ENCODE measurements around the gene SPESP1.
"Not testable (repeated sequence)": the region's sequence is repeated elsewhere in the genome, so short reads cannot be mapped to it uniquely, and the experiment has no call there.

Gene SPESP1

DNA sequence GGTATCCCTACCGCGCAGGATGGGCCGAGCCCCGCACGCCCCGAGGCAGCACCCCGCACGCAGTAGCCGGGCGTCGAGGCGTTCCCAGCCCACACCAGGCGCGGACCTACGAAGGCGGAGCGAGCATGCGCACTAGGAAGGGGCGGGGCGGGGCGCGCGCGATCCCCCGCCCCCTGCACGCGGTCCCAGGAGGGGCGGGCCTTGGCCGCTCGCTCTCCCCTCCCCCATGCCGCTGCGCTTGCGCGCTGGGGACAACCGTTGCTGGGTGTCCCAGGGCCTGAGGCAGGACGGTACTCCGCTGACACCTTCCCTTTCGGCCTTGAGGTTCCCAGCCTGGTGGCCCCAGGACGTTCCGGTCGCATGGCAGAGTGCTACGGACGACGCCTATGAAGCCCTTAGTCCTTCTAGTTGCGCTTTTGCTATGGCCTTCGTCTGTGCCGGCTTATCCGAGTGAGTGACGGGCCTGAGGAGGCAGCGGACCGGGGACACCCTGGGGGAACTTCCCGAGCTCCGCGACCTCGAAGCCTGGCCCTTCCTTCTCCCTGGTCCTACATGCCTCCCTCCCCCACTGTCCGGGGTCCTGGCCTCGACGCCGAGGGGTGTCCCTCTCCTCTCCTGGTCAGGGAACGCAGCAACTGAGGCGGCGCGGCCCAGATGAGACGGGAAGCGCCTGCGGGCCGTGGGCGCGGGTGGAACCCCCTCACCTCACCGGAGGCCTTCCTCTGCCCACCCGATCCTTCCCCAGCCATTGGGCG lies at the start of gene SPESP1:
Gene SPESP1 (plus strand): TSS at position 258 of the 755 bp plus-strand sequence. CDS start 129 bp downstream, at position 387.
- DNase-seq = no peak

DNA sequence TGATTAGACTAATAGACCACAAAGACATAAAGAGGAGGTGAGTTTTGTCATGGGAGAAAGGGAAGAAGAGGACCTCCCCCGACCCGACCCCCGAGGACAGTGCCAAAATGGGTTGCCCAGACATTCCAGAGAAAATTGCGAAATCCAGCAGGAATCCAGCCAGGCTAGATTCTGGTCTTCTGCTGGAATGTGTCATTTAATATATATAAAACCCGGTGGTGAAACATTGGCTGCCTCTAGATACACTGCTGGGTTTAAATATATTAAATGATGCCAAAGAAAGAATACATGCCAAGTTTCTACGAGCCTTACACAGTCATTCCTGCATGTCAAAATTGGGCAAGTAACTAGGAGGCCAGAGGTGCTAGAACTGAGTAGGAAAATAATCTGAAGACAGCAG lies 45.3 kb upstream of the SPESP1 start:
- no peak for DNase-seq

DNA sequence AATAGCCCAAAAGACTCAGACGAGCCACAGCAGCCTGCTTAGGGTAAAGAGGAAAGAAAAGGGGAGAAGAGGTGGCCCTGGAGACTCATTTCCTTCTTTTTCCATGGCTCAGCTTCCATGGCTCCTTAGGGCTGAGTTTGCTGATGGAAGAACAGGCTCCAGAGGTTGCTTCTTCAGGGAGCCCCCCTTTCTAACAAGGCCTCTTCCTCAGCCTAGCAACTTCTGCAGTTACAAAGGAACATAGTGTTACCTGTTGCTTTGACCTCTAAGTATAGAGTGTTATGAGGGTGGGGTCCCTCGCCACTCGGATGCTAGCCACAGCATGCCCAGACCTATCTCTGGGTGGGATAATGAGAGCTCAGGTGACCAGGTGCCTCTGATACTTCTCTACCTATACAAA lies 43.2 kb upstream of the SPESP1 start:
- no peak for DNase-seq

DNA sequence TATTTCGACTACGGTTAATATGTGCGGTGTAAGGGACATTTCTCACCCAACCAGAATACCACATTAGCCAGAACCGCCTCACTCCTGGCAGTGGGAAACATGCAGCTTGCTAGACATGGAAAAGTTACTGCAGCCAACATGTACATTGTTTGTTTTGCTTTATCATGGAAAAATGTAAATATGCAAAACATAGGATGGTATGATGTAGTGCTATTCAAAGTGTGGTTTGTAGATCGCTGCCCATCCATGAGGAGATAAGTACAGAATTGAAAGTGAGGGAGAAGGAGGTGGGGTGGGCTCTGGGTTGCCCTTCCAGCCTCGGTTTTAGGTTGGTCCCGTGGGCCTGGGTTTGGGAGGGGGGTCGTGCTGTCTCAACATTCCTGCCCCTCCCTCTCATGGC lies 42.5 kb upstream of the SPESP1 start:
- DNase-seq = no peak

DNA sequence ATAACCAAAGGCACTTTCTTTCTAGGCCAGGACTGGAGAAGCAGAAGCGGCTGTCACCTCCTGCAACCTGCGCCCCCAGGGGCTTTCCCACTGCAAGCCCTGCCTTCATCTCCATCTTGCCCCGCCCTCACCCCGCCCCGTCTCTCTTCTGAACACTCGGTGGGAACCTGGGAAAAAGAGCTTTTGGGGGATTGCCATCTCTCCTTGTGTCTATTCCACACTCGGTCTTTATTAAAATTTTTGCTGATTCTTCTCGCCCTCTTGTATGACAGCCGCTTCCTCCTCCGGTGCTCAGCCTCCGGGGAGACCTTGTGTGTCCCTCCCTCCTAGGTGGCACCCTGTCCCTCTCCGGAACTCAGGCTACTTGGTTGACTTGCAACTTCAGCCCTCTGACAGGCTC lies 41.9 kb upstream of the SPESP1 start:
- DNase-seq = no peak

DNA sequence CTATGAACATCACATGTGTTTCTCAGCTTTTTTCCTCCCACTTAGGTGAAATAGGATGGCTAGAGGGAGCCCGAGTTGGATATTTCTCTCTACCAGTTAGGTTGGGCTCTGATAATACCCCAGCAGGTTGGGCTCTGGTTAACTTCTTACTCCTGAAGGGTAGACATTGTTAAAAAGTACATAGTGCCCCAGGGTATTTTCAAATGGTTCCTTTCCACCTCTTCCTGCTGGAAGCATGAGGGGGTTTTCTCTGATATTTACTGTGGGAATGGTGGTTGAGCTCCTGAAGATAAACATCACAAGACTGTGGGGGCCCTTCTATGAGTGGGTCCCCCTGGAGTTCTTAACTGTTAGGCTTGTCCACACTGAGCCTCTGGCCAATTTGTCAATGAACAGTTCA lies 36.1 kb upstream of the SPESP1 start:
- no peak for DNase-seq

DNA sequence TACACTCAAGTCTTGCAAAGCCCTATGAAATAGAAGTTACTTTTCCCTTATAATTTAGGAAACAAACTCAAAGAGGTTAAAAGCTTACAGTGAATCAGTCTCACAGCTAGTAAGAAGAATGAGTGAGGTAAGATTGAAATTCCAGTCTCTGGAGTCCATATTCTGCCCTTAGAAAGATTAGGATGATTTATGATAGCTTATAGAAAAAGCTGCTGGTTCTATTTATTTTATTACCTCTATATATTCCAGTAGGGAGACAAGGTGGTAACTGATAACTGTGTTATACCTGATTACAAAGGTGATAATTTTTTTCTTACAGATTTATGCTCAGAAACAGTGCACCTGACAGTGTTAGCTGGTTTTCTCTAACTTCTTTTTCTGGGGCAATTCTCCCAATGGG lies 34.1 kb upstream of the SPESP1 start:
- no peak for DNase-seq

DNA sequence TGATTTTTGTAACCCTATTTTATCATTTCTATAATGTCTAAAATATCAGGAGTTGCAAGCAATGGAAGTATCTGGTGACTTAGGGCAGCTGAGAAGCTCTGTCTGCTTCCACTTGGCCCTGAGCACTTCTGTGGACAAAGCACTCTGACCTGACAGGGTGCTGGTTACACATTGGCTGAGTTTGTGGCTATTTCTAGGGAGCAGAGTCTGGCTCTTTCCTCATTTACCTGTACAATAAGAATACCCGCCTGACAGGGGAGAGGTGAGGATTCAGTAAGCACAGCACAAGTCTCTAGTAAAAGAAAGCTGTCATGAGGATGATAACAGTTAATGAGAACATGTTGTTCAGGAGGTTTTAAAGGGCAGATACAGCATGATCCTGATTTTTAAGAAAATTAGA lies 33.3 kb upstream of the SPESP1 start:
- no peak for DNase-seq

DNA sequence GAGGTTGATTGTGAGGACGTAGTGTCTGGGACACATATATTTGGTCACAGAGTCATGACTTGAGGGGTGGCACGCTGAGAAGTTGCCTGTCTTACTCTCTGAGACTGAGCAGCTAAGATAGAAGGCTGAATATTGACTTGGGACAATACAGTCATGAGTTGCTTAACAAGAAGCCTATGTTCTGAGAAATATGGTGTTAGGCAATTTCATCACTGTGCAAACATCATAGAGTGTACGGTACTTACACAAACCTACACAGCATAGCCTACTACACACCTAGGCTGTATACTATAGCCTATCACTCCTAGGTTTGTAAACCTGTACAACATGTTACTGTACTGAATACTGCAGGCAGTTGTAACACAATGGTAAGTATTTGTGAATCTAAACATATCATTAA lies 30.3 kb upstream of the SPESP1 start:
- no peak for DNase-seq

DNA sequence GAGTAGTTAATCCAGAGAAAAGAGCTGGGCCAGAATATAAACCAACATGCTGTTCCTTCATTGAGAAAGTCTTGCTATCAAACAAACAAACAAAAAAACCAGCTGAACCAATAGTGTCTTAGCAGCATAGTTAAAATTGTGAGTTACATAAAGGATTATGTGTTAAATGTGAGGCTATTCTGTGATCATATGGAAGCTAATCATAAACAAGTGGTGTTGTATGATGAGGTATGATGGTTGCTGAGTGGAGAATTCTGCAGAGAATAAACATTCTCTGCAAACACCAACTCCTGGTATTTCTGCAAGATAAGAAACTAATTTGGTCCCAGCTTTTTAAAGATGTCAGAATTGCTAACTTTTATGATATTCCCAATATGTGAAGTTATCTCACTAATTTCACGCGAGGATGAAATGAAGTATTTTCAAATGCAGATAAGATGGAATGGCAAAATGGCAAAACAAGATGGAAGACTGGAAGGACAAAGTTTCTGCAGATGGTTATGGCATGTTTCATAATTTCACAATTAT lies 22.9 kb upstream of the SPESP1 start:
- DNase-seq = no peak

DNA sequence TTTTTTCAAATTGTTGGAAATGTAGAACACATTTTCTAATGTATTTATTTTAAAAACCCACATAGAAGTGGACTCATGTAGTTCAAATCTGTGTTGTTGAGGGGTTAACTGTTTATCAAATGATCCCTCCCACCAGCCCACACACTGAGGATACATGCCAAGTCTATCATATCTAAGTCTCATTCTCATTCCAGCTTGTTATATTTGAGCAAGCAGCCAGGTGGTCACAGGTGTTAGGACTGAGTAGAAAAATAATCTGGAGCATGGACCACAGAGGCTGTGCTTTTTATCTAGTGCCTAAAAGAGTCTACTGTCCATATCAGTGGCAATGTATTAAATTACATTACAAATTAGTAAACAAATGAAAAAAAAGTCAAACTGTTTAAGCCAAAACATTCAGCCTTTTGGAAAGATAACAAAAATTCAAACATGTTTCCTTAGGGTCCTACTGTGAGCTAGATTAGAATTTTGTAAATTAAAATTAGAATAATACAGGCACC lies 20.7 kb upstream of the SPESP1 start:
- DNase-seq = no peak

DNA sequence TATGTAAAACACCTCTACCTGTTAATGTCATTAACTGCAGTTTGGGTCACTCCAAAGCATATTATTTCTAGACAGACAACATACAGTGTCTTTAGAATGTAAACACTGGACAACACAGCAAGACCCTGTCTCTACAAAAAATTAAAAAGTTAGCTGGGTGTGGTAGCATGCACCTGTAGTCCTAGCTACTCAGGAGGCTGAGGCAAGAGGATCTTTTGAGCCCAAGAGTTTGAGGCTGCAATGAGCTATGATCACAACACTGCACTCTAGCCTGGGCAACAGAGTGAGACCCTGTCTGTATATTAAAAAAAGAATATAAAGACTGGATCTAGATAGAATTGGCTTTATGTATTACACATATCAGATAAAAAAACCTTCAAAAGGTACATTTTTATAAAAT lies 20.0 kb upstream of the SPESP1 start:
- no peak for DNase-seq

DNA sequence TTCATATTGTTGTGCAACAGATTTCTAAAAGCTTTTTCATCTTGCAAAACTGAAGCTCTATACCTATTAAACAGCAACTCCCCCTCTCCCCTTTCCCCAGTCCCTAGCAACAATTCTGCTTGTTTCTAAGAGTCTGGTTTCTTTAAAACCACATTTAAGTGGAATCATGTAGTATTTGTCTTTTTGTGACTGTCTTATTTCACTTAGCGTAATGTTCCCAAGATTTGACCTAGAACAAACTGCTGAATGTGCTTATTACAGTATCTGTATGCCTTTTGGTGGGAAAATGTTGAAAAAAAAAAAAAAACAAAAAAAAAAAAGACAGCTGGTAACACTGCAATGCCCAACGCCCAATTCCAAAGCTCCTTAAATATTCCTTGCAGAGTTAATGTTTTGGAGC lies 19.5 kb upstream of the SPESP1 start:
- DNase-seq = no peak

DNA sequence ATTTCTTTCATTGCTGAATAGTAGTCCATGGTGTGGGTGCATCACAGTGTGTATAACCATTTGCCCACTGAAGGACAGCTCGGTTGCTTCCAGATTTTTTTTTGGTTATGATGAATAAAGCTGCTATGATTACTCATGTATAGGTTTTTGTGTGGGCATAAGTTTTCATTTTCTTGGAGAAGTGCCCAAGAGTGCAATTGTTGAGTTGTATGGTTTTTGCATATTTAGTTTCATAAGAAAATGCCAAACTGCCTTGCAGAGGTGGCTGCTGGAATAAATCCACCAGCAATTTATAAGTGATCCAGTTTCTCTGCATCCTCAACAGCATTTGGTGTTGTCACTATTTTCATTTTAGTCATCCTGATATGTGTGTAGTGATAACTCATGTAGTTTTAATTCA lies 8.4 kb upstream of the SPESP1 start:
- DNase-seq = no peak

DNA sequence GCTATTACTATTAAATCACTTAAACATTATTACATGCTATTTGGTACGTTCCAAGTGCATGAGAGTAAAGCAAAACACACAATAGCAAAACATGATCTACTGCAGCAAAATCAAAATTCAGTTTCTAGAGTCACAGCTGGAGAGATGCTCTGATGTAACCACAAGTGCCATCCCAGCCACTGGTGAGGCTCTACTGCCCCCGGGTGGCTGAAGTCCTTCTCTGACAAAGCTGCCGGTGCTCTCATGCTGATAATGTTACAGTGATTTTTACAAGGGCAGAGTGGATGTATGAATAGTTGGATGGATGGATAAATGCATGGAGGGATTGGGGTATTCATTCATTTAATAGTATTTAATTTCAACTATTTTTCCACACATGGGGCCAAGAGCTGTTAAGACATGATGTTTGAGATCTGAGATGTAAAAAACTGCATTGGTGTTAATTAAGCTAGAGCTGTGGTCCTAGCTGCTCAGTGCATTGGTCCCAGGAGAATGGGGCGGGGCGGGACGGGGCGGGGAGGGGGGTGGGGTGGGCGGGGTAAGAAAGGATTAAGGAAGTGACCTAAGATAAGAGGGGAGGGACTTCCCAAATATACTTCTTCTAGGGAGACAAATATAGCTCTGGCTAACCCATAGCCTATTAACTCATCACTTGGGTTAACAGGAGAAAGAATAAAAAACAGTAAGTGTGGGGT lies 5.3 kb upstream of the SPESP1 start:
- peak; percentile 35 for DNase-seq

DNA sequence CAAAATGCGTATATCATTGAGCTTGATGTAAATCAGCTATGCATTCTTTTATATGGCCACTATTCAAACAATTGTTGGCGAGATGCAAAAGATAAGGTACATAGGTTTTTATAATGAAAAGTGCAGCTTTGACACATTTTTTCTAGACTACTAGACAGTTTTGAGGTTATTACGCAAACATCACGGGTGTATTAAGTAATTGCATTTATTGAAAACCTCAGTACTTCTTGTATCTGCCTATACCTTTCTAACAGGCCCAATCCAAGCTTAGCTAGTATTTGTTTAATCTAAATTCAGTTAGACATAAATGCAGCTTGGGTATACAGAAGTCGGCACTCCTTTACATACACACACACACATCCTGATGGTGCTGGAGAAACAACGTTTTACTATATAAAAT lies 2.7 kb downstream of the SPESP1 start:
- DNase-seq = no peak

DNA sequence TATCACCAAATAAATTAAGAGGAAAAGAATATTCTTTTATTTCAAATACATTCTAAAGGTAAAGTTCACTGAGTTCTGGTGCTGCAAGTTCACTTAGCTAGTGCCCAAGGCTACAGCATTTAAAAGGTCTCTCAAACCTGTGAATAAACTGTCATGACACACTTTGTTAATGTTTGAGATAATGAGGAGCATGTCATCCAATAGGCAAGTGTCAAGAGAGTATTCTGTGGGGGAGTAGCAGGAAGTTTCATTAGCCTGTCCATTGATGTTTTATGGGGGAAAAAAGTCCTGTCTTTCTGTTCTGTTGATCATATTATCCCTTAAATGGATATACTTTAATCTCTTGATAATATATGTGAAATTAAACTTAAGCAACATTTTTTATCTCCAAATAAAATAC lies 4.0 kb downstream of the SPESP1 start:
- DNase-seq = no peak

DNA sequence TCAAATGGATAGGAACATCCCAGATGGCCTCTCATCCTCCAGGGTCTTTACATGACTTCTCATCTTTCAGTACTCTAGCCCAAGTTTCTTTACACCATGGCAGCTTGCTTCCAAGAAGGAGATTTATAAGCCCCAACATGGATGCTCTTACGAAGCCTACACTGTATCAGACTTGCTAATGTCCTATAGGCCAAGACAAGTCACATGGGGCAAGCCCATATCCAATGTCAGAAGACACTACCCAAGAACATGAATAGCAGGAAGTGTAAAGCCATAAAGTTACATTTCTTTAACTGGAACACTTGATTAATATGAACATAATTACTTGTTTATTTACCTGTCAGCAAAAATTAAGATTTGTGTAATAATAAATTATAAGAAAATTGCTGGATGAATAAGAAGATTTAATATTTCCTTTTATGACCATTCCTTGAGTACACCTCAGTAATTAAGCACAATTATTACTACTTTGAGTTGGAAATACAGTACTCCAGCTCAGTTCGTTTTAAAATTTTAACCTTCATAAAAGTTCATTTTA lies 5.1 kb downstream of the SPESP1 start:
- no peak for DNase-seq

DNA sequence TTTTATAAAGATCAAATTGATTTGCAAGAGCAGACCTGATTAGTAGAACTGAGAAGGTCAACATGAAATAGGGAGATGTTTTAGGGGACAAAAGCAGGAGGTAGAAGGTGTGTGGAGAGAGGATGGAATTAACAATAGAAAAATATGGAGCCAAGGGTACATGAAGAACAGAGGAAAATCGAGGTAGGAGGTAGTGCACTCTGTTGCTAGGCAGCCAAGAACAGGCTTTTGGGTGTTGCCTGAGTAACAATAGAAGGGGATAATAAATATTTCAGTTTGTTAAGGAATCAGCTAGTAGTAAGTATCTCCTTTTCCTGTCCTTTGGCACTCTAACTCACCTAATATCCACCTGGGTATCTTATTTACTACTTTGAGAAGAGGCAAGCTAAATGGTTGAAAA lies 9.2 kb downstream of the SPESP1 start:
- no peak for DNase-seq

DNA sequence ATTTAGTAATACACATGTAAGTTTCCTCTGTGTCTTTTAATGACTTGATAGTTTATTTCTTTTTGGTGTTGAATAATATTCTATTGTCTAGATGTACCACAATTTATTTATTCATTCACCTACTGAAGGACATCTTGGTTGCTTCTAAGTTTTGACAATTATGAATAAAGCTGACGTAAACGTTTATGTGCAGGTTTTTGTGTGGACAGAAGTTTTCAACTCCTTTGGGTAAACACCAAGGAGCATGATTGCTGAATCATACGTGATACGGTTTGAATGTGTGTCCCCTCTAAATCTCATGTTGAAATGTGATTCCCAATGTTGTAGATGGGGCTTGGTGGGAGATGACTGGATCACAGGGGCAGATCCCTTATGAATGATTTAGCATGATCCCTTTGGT lies 21.5 kb downstream of the SPESP1 start:
- DNase-seq = no peak

DNA sequence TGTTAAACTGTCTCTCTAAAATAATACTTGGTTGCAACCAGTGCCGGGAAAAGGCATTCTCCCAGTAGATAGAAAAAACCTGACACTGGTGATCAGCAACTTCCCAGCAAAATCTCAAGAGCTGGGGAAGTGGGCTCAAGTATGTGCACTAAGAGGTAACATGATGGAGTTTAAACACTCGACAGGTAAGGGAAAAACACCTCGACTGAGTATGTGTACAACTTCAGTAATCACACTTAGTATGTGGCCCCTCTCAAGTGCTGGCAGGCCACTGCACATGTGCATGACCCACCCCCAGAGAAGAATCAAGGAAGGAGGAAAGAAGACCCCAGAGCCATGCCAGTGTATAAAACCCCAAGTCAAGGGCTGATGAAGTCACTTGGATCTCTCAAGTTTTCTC lies 27.4 kb downstream of the SPESP1 start:
- no peak for DNase-seq

DNA sequence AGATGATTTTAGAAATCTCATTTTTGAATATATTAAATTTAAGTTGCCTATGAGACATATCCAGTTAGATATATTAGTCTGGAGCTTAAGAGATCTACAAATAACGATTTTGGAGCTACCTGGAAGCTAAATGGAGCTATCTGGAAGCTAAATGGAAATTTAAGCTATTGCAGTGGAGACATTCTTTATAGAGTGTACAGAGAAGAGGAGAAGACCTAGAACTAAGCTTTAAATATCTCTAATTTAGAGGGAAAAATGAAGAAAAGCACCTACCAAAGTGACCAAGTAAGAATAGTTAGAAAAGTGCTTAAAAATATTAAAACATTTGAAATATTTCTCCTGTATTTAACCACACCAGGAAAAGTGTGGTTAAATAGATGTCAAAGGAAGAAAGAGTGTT lies 28.3 kb downstream of the SPESP1 start:
- no peak for DNase-seq

DNA sequence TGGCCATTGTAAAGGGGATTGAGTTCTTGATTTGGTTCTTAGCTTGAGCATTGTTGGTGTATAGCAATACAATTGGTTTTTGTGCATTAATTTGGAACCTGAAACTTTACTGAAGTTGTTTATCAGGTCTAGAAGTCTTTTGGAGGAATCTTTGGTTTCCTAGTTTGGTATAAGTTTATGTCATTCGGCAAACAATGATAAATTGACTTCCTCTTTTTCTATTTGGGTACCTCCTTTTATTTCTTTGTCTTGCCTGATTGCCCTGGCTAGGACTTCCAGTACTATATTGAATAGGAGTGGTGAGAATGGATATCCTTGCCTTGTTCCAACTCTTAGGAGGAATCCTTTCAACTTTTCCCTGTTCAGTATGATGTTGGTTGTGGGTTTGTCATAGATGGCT lies 32.1 kb downstream of the SPESP1 start:
- peak; percentile 7 for DNase-seq

DNA sequence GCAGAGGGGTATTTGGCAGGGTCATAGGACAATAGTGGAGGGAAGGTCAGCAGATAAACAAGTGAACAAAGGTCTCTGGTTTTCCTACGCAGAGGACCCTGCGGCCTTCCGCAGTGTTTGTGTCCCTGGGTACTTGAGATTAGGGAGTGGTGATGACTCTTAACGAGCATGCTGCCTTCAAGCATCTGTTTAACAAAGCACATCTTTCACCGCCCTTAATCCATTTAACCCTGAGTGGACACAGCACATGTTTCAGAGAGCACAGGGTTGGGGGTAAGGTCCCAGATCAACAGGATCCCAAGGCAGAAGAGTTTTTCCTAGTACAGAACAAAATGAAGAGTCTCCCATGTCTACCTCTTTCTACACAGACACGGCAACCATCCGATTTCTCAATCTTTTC lies 33.4 kb downstream of the SPESP1 start:
- not testable (repeated sequence) for DNase-seq
